Choroid plexus epithelial cell (primary cell): ENCODE data around the gene DLX4.

Source experiments
- DNase-seq: peaks from one replicate; pipeline ENCODE4 v3.0.0-alpha.2; 2010; ENCODE audit warnings: low read depth
- H3K4me3 ChIP-seq: 2 replicates; pipeline ENCODE4 v1.5.1; 2011; ENCODE audit warnings: low read depth, mild to moderate bottlenecking, control low read depth, low read length, moderate library complexity
- TF ChIP-seq, protein P1 (sequence below): conservative IDR thresholded peaks from 2 replicates; pipeline ENCODE4 v1.5.1; 2011; ENCODE audit warnings: low read depth, mild to moderate bottlenecking, control low read depth, inconsistent platforms, low read length, moderate library complexity

DLX4 gene

DNA sequence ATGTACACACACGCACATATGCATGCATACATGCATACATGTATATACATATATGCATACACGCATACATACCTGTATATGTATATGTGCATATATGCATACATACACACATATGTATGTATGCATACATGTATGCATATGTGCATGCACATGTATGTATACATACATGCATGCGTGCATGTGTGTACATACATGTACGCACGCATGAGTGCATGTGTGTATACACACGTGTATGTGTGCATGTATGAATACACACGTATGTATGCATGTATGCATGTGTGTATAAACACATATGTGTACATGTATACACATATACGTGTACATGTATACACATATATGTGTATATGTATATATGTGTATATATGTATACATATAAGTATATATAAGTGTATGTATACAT lies 54.5 kb downstream of the DLX4 start:
- H3K4me3 ChIP-seq, result no peak overlapping the region
- TF ChIP-seq, protein P1, sequence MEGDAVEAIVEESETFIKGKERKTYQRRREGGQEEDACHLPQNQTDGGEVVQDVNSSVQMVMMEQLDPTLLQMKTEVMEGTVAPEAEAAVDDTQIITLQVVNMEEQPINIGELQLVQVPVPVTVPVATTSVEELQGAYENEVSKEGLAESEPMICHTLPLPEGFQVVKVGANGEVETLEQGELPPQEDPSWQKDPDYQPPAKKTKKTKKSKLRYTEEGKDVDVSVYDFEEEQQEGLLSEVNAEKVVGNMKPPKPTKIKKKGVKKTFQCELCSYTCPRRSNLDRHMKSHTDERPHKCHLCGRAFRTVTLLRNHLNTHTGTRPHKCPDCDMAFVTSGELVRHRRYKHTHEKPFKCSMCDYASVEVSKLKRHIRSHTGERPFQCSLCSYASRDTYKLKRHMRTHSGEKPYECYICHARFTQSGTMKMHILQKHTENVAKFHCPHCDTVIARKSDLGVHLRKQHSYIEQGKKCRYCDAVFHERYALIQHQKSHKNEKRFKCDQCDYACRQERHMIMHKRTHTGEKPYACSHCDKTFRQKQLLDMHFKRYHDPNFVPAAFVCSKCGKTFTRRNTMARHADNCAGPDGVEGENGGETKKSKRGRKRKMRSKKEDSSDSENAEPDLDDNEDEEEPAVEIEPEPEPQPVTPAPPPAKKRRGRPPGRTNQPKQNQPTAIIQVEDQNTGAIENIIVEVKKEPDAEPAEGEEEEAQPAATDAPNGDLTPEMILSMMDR, result no peak
- DNase-seq, result no peak
